Caco-2 (cell line): ENCODE measurements around the gene LPCAT1. TPM values are rescaled to one million over a fixed set of nuclear protein-coding genes. Genes with fewer than 3 reads are reported as not detected.

Source experiments
- BruUV-seq: library from RNA; stranded (reverse); fragments of 400-500 nt; replicated peaks from 2 replicates; lab custom pipeline; 2021; lab: Mats Ljungman, UMichigan
- CTCF ChIA-PET: fragments of 300-600 bp; sonication (Branson Sonifier 250); formaldehyde crosslinking; loops from one replicate; lab custom pipeline; 2022; ENCODE audit warnings: antibody characterized with exemption; lab: Charles Lee
- POLR2A ChIA-PET: fragments of 300-600 bp; sonication (Branson Sonifier 250); formaldehyde crosslinking; loops from one replicate; lab custom pipeline; 2022; ENCODE audit warnings: antibody characterized with exemption; lab: Charles Lee
- DNase-seq, 2 experiments: peaks; one replicate each; pipeline versions ENCODE4 v3.0.0 to v3.0.0-alpha.2; 2020 to 2022
- H3K27me3 ChIP-seq: replicated peaks from 2 replicates; pipeline ENCODE4 v1.6.0; 2011; ENCODE audit warnings: low read length; ENCODE audit not compliant: control insufficient read depth, insufficient read depth
- H3K36me3 ChIP-seq: 2 replicates; pipeline ENCODE4 v1.5.1; 2011; ENCODE audit warnings: low read length; ENCODE audit not compliant: control insufficient read depth, insufficient read depth
- H3K4me1 ChIP-seq: fragments of 250-450 bp; sonication (Bioruptor Pico); 2 replicates; pipeline ENCODE4 v1.5.1; 2020; ENCODE audit warnings: mild to moderate bottlenecking
- H3K4me3 ChIP-seq: 2 replicates; pipeline ENCODE4 v1.5.1; 2011; ENCODE audit warnings: low read depth, mild to moderate bottlenecking, control low read depth, low read length
- H3K9me3 ChIP-seq: fragments of 250-450 bp; sonication (Bioruptor Pico); 2 replicates; pipeline ENCODE4 v1.5.1; 2020; ENCODE audit warnings: mild to moderate bottlenecking, moderate library complexity
- H3K27ac Mint-ChIP-seq: one replicate; pipeline ENCODE4 v1.8.0; 2022; ENCODE audit warnings: mixed read lengths; ENCODE audit not compliant: unreplicated experiment
- H3K27me3 Mint-ChIP-seq: one replicate; pipeline ENCODE4 v1.8.0; 2022; ENCODE audit warnings: mixed read lengths; ENCODE audit not compliant: insufficient read depth, unreplicated experiment
- H3K36me3 Mint-ChIP-seq: one replicate; pipeline ENCODE4 v1.8.0; 2022; ENCODE audit warnings: mild to moderate bottlenecking, mixed read lengths; ENCODE audit not compliant: insufficient read depth, unreplicated experiment
- H3K4me1 Mint-ChIP-seq: one replicate; pipeline ENCODE4 v1.8.0; 2022; ENCODE audit warnings: low read depth, mixed read lengths; ENCODE audit not compliant: unreplicated experiment
- H3K4me3 Mint-ChIP-seq: one replicate; pipeline ENCODE4 v1.8.0; 2022; ENCODE audit warnings: mild to moderate bottlenecking, moderate library complexity, mixed read lengths; ENCODE audit not compliant: unreplicated experiment
- H3K9me3 Mint-ChIP-seq: one replicate; pipeline ENCODE4 v1.8.0; 2022; ENCODE audit warnings: mixed read lengths; ENCODE audit not compliant: unreplicated experiment
- CTCF ChIP-seq, 2 experiments: fragments of 200-600 bp in 1 of 2; IDR thresholded peaks; 1 replicate in 1 of 2; 2 replicates in 1 of 2; pipeline versions ENCODE4 v1.5.1 to v1.8.0; 2011 to 2022; ENCODE audit warnings: antibody characterized with exemption in 1 of 2, control low read depth in 1 of 2, inconsistent platforms in 1 of 2, low read depth in 1 of 2, low read length in 1 of 2, mild to moderate bottlenecking in 1 of 2, moderate library complexity in 1 of 2; ENCODE audit not compliant: insufficient read depth in 1 of 2, severe bottlenecking in 1 of 2, unreplicated experiment in 1 of 2
- intact Hi-C: fragments of 100-400 bp; cut with micrococcal nuclease; formaldehyde crosslinking; loops from one replicate; pipeline ENCODE4 v1.10.0; 2022; ENCODE audit not compliant: unreplicated experiment
- total RNA-seq: library from RNA; stranded (reverse); gene quantifications from 2 replicates; pipeline ENCODE4 v1.2.3, GENCODE V29; 2022

Gene LPCAT1
- total RNA-seq, 1 experiment from 2014 or later, result 52.8 TPM

DNA sequence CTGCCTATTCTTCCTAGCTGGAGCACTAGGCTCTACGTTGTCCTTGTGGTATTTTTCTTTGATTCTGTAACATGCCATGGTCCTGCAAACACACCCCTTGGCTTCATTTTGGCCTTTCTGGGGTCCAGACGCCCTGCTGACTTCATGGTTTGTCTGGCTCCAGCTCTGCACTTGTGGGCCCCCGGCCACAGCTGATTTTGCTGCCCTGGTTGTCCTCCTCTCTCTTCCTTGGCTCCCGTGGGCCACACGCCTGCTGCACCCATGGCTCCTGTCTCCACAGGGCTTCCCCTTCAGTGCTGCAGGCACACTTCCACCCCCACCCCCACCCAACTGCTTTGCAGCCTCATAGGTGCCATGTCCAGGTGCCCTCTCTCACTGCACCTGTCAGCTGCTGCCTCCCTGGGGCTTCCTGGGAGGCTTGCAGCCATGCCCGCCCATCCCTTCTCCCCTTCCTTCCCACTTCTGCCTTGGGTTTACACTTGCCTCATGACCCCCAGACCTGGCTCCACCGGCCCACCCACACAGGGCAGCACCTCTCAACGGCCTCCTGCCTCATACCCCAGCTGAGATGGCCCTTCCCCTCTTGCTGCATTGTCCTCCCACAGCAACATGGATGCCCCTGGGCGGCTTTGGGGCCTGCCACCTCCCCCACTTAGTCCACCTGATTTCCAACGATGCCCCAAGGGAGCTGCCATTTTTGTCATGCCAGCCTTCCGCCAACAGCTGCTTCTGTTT lies 104.1 kb downstream of the LPCAT1 start:
- H3K36me3 Mint-ChIP-seq, result peaks cover 4% of the 10 kb centered on the region
- H3K9me3 ChIP-seq, result no peaks in the 10 kb centered on the region
- H3K27me3 ChIP-seq, result no peaks in the 10 kb centered on the region
- no peak for TF ChIP-seq CTCF (IDR thresholded peaks at IDR 0.05; ENCODE audit: insufficient read depth in 1 of 2, low read depth in 1 of 2, low read length in 1 of 2, severe bottlenecking in 1 of 2, unreplicated experiment in 1 of 2)
- ChIA-PET CTCF (no interaction called here), POLR2A (no interaction called here)
- H3K4me1 ChIP-seq, result no peaks in the 10 kb centered on the region
- no peaks in the 10 kb centered on the region for H3K4me1 Mint-ChIP-seq
- DNase-seq, result no peak
- intact Hi-C loops, result no loop called here
- H3K4me3 Mint-ChIP-seq, result no peak overlapping the region
- H3K9me3 Mint-ChIP-seq, result no peaks in the 10 kb centered on the region
- no TSS peak for BruUV-seq
- no peak overlapping the region for H3K4me3 ChIP-seq
- H3K27ac Mint-ChIP-seq, result no peak overlapping the region
- peaks cover 21% of the 10 kb centered on the region for H3K27me3 Mint-ChIP-seq
- no peaks in the 10 kb centered on the region for H3K36me3 ChIP-seq

DNA sequence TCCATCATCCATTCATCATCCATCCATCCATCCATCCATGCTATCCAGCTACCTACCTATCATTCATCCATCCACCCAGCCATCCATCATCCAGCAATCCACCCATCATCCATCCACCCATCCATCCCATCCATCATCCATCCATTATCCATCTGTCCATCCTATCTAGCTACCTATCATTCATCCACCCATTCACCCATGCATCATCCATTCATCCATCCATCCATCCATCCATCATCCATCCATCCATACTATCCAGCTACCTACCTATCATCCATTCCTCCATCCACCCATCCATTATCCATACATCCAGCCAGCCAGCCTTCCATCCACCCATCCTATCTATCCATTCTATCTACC lies 104.9 kb downstream of the LPCAT1 start:
- Mint-ChIP-seq H3K4me3 (no peak overlapping the region), H3K27me3 (peaks cover 15% of the 10 kb centered on the region), H3K4me1 (no peaks in the 10 kb centered on the region), H3K9me3 (no peaks in the 10 kb centered on the region), H3K36me3 (no peaks in the 10 kb centered on the region), H3K27ac (no peak overlapping the region)
- POLR2A ChIA-PET, result no interaction called here
- no peak for TF ChIP-seq CTCF (IDR thresholded peaks at IDR 0.05; ENCODE audit: insufficient read depth in 1 of 2, low read depth in 1 of 2, low read length in 1 of 2, severe bottlenecking in 1 of 2, unreplicated experiment in 1 of 2)
- H3K4me3 ChIP-seq, result no peak overlapping the region
- intact Hi-C loops, result no loop called here
- CTCF ChIA-PET, result no interaction called here
- no peaks in the 10 kb centered on the region for H3K9me3 ChIP-seq
- no TSS peak for BruUV-seq
- H3K36me3 ChIP-seq, result no peaks in the 10 kb centered on the region
- no peaks in the 10 kb centered on the region for H3K4me1 ChIP-seq
- no peaks in the 10 kb centered on the region for H3K27me3 ChIP-seq
- DNase-seq, result no peak

DNA sequence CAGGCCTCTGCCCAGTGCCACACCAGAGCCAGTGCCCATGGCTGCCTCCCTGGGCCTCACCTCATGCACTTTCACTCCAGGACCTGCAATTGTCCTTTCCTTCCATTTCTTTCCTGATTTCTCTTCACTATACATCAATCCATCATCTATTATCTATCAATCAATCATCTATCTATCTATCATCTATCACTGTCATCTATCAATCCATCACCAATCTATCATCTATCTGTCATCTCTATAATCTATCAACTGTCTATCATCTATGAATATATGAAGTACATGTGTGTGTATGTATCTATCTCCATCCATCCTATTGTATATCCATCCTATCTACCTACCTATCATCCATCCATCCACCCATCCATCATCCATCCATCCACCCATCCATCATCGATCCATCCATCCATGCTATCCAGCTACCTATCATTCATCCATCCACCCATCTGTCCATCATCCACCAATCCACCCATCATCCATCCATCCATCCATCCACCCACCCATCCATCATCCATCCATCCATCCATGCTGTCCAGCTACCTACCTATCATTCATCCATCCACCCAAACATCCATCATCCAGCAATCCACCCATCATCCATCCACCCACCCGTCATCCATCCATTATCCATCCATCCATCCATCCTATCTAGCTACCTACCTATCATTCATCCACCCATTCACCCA lies 105.4 kb downstream of the LPCAT1 start:
- Mint-ChIP-seq H3K4me1 (no peaks in the 10 kb centered on the region), H3K27ac (no peak overlapping the region), H3K36me3 (no peaks in the 10 kb centered on the region), H3K9me3 (no peaks in the 10 kb centered on the region), H3K27me3 (peaks cover 15% of the 10 kb centered on the region), H3K4me3 (no peak overlapping the region)
- Histone ChIP-seq H3K4me3 (no peak overlapping the region), H3K27me3 (no peaks in the 10 kb centered on the region), H3K4me1 (no peaks in the 10 kb centered on the region), H3K9me3 (no peaks in the 10 kb centered on the region), H3K36me3 (no peaks in the 10 kb centered on the region)
- intact Hi-C loops, result no loop called here
- ChIA-PET POLR2A (no interaction called here), CTCF (no interaction called here)
- no TSS peak for BruUV-seq
- no peak for TF ChIP-seq CTCF (IDR thresholded peaks at IDR 0.05; ENCODE audit: insufficient read depth in 1 of 2, low read depth in 1 of 2, low read length in 1 of 2, severe bottlenecking in 1 of 2, unreplicated experiment in 1 of 2)
- no peak for DNase-seq
